Measurements from ENCODE around the gene NUP93.

GRCh38 chr16:56851671-56852400 lies 121.9 kb downstream of the NUP93 start:
- no peak for TF ChIP-seq CTCF (IDR thresholded peaks at IDR 0.05)
- TF ChIP-seq POLR2A (IDR thresholded peaks at IDR 0.05): no peak
